PC-9 (cell line): Measurements from ENCODE around the gene PARP8. TPM values are rescaled to one million over a fixed set of nuclear protein-coding genes. Genes with fewer than 3 reads are reported as not detected.

Experiments
- BruUV-seq: library from RNA; stranded (reverse); fragments of 400-500 nt; replicated peaks from 2 replicates; lab custom pipeline; 2021; lab: Mats Ljungman, UMichigan
- CTCF ChIA-PET: fragments of 300-600 bp; sonication (Branson Sonifier 250); formaldehyde crosslinking; loops from one replicate; lab custom pipeline; 2022; ENCODE audit warnings: antibody characterized with exemption; lab: Charles Lee
- POLR2A ChIA-PET: fragments of 300-600 bp; sonication (Branson Sonifier 250); formaldehyde crosslinking; loops from one replicate; lab custom pipeline; 2022; ENCODE audit warnings: antibody characterized with exemption; ENCODE audit not compliant: unreplicated experiment; lab: Charles Lee
- DNase-seq, 2 experiments: peaks; one replicate each; pipeline versions ENCODE4 v3.0.0 to v3.0.0-alpha.2; 2015 to 2022; ENCODE audit warnings: mixed read lengths in 1 of 2
- H2AFZ ChIP-seq: fragments of 200-600 bp; sonication (generic); 2 replicates; pipeline ENCODE4 v1.8.1; 2017; ENCODE audit warnings: antibody characterized with exemption
- H3F3A ChIP-seq: fragments of 200-600 bp; sonication (generic); 2 replicates; pipeline ENCODE4 v1.8.1; 2017; ENCODE audit warnings: antibody characterized with exemption, mild to moderate bottlenecking, low read depth; ENCODE audit not compliant: insufficient read depth
- H3K27ac ChIP-seq: fragments of 200-600 bp; sonication (generic); 2 replicates; pipeline ENCODE4 v1.6.1; 2016; ENCODE audit warnings: mixed run types
- H3K27me3 ChIP-seq: fragments of 200-600 bp; sonication (generic); 2 replicates; pipeline ENCODE4 v1.6.1; 2016; ENCODE audit warnings: low read depth, mixed run types; ENCODE audit not compliant: insufficient read depth
- H3K36me3 ChIP-seq: fragments of 200-600 bp; sonication (generic); 2 replicates; pipeline ENCODE4 v1.6.1; 2016; ENCODE audit warnings: low read depth, mixed run types
- H3K4me1 ChIP-seq: fragments of 200-600 bp; sonication (generic); replicated peaks from 2 replicates; pipeline ENCODE4 v1.6.1; 2016; ENCODE audit warnings: mixed run types; ENCODE audit not compliant: insufficient read depth
- H3K4me2 ChIP-seq: fragments of 200-600 bp; sonication (generic); 2 replicates; pipeline ENCODE4 v1.6.1; 2017; ENCODE audit warnings: mixed run types
- H3K4me3 ChIP-seq: fragments of 200-600 bp; sonication (generic); 2 replicates; pipeline ENCODE4 v1.6.1; 2016; ENCODE audit warnings: mixed run types
- H3K79me2 ChIP-seq: fragments of 200-600 bp; sonication (generic); 2 replicates; pipeline ENCODE4 v1.6.1; 2017; ENCODE audit warnings: low read depth, mixed run types
- H3K9me2 ChIP-seq: fragments of 200-600 bp; sonication (generic); 2 replicates; pipeline ENCODE4 v1.8.1; 2017; ENCODE audit warnings: mild to moderate bottlenecking; ENCODE audit not compliant: insufficient read depth
- H3K9me3 ChIP-seq: fragments of 200-600 bp; sonication (generic); 2 replicates; pipeline ENCODE4 v1.8.1; 2016; ENCODE audit warnings: low read depth; ENCODE audit not compliant: insufficient read depth
- H4K20me1 ChIP-seq: fragments of 200-600 bp; sonication (generic); 2 replicates; pipeline ENCODE4 v1.8.1; 2017; ENCODE audit not compliant: insufficient read depth
- EZH2 ChIP-seq: fragments of 200-600 bp; sonication (generic); IDR thresholded peaks from 2 replicates; pipeline ENCODE4 v1.8.0; 2017; ENCODE audit warnings: antibody characterized with exemption, low read depth
- intact Hi-C: fragments of 100-400 bp; cut with micrococcal nuclease; formaldehyde crosslinking; loops from one replicate; pipeline ENCODE4 v1.10.0; 2022; ENCODE audit not compliant: unreplicated experiment
- total RNA-seq: library from RNA; stranded (reverse); gene quantifications from 2 replicates; pipeline ENCODE4 v1.2.3, GENCODE V29; 2021
- TF ChIP-seq, protein P1 (sequence below): fragments of 200-600 bp; sonication (generic); conservative IDR thresholded peaks from 2 replicates; pipeline ENCODE4 v1.6.1; 2017; ENCODE audit warnings: mixed run types, antibody characterized with exemption, mild to moderate bottlenecking, moderate library complexity

Gene PARP8
- total RNA-seq, 1 experiment from 2014 or later = 17.6 TPM

DNA sequence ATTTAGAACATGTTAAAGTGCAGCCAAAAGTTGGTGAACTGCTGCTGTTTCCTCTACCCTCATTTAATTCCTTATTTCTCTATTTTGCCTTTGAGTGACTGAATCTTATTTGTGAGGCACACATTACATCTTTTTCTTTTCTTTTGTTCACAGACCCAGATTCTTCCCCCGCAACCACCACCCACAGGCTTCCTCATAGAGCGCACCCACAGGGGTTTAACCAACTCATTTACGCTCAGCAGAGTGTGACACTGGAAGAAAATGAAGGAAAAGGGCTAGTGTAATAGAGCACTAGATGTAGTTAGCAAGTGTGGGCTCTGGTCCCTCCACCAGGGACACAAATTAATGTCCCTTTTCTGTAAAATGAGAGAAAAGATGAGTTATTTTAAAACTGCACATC lies 200.7 kb downstream of the PARP8 start:
- BruUV-seq = no TSS peak
- TF ChIP-seq EZH2 = no peak
- TF ChIP-seq, protein P1, sequence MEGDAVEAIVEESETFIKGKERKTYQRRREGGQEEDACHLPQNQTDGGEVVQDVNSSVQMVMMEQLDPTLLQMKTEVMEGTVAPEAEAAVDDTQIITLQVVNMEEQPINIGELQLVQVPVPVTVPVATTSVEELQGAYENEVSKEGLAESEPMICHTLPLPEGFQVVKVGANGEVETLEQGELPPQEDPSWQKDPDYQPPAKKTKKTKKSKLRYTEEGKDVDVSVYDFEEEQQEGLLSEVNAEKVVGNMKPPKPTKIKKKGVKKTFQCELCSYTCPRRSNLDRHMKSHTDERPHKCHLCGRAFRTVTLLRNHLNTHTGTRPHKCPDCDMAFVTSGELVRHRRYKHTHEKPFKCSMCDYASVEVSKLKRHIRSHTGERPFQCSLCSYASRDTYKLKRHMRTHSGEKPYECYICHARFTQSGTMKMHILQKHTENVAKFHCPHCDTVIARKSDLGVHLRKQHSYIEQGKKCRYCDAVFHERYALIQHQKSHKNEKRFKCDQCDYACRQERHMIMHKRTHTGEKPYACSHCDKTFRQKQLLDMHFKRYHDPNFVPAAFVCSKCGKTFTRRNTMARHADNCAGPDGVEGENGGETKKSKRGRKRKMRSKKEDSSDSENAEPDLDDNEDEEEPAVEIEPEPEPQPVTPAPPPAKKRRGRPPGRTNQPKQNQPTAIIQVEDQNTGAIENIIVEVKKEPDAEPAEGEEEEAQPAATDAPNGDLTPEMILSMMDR = no peak
- Histone ChIP-seq H3K9me2 (no peaks in the 10 kb centered on the region), H2AFZ (no peak overlapping the region), H3K4me2 (no peak overlapping the region), H3K27me3 (no peaks in the 10 kb centered on the region), H4K20me1 (no peaks in the 10 kb centered on the region), H3K79me2 (no peaks in the 10 kb centered on the region), H3K36me3 (no peaks in the 10 kb centered on the region), H3K27ac (no peak overlapping the region), H3K4me1 (no peaks in the 10 kb centered on the region), H3F3A (no peaks in the 10 kb centered on the region), H3K9me3 (no peaks in the 10 kb centered on the region), H3K4me3 (no peak overlapping the region)
- intact Hi-C loops = no loop called here
- CTCF ChIA-PET = no interaction called here
- no peak for DNase-seq
- POLR2A ChIA-PET = no interaction called here

DNA sequence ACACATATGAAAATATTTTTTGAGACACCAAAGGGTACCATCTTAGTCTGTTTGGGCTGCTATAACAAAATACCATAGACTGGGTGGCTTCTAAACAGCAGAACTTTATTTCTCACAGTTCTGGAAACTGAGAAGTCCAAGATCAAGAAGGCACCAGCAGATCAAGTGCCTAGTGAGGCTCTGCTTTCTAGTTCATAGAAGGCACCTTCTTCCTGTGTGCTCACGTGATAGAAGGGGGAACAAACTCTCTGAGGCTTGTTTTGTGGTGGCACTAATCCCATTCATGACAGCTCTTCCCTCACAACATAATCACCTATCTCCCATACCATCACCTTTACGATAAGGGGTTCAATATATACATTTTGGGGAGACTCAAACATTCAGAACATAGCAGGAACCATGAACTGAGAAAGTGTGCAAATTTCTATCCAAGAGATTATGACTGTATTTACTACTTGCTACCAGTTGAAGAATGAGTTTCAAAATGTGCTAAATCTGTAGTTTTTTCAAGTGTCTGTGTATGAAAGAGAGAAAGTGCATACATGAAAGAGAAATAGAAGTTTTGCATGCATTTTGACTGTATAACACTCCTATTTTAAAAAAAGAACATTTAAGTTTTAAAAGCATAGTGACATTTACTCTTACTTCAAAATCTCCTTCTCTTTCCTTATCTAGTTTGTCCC lies 207.3 kb downstream of the PARP8 start:
- POLR2A ChIA-PET = no interaction called here
- no peak overlapping the region for H2AFZ ChIP-seq
- no peak for DNase-seq
- CTCF ChIA-PET = no interaction called here
- no peak overlapping the region for H3K27ac ChIP-seq
- H3K9me2 ChIP-seq = no peaks in the 10 kb centered on the region
- no peaks in the 10 kb centered on the region for H3K4me1 ChIP-seq
- H3K36me3 ChIP-seq = no peaks in the 10 kb centered on the region
- TF ChIP-seq EZH2 = no peak
- TF ChIP-seq, protein P1 = no peak
- no peak overlapping the region for H3K4me3 ChIP-seq
- H3K27me3 ChIP-seq = no peaks in the 10 kb centered on the region
- no peaks in the 10 kb centered on the region for H3K9me3 ChIP-seq
- no TSS peak for BruUV-seq
- no peaks in the 10 kb centered on the region for H3K79me2 ChIP-seq
- intact Hi-C loops = no loop called here
- H4K20me1 ChIP-seq = no peaks in the 10 kb centered on the region
- no peaks in the 10 kb centered on the region for H3F3A ChIP-seq
- no peak overlapping the region for H3K4me2 ChIP-seq

DNA sequence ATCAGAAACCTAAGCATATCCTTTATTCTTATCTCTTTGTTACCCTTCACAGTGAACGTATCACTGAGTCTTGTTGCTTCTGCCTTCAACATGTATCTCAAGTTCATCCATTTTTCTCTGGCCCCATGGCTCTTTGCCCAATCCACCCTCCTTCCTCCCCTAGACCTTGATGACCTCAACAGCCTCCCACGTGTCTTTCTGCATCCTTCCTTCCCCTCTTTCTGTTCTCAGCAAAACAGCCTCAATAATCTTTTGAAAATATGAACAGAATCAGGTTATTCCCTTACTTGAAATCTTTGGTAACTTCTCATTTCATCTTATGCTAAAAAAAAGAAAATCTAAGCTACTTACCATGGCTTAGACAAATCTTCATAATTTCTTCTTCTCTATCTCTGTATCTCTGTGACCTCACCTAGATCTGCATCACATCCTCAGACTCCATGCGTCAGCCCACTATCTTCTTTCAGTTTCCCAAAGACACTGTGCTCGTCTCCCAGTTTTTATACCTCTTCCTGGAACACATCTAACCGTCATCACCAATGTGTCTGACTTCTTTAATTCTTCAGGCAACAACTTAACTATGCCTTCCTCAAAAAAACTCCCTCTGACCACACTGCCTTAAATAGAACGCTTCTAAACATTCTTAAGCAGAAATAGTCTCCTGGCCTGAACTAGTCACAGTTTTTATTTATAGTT lies 208.0 kb downstream of the PARP8 start:
- intact Hi-C loops = no loop called here

More for the DNA sequence above, 208.0 kb downstream of the PARP8 start:
- Histone ChIP-seq H3K27me3 (no peaks in the 10 kb centered on the region), H3K4me2 (no peak overlapping the region), H3F3A (no peaks in the 10 kb centered on the region), H3K9me2 (no peaks in the 10 kb centered on the region), H3K79me2 (no peaks in the 10 kb centered on the region), H3K36me3 (no peaks in the 10 kb centered on the region), H4K20me1 (no peaks in the 10 kb centered on the region), H3K9me3 (no peaks in the 10 kb centered on the region), H3K4me1 (no peaks in the 10 kb centered on the region), H2AFZ (no peak overlapping the region), H3K27ac (no peak overlapping the region), H3K4me3 (no peak overlapping the region)
- ChIA-PET POLR2A (no interaction called here), CTCF (no interaction called here)
- no TSS peak for BruUV-seq
- no peak for DNase-seq
- TF ChIP-seq EZH2 = no peak
- TF ChIP-seq, protein P1 = no peak
